ENCODE measurements around the gene GH2. TPM values are rescaled to one million over a fixed set of nuclear protein-coding genes. Genes with fewer than 3 reads are reported as not detected.

GH2 gene
- polyA plus RNA-seq, 1 donor from 2014 or later, result not detected

DNA sequence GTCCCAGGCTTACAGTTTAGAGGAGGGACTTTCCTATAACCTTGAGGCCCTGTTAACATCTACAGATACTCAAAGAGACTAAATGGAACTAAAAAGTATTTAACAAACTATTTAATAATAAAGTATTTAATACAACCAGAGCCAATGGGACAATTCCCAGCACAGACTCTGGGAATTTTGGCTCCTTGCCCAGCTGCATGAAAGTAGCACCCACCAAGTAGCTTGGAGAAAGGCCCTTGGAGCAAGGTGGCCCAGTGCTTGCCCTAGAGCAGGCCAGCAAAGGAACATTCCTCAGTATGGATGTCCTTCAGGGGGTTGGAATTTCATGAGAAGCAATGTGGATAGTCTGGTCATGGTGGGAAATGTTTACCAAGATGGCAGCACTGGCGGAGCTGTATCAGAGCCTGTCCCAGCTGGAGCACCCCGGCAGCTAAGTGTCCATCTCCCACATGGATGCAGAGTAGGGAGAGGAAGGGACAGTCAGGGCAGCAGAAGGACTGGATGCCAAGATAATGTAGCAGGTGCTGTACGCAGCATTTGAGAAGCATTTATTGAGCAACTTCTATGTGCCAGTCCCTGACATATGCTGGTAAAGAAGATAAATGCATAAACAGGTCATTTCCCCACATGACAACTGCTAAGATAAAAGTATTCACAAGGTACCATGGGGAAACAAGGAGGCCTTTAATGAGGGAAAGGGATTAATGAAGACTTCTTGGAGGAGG, 34.1 kb downstream of the GH2 start:
- Histone ChIP-seq H3F3A (ENCODE audit: insufficient read depth, low read length, poor library complexity, severe bottlenecking) (no peaks in the 10 kb centered on the region), H3K9me3 (ENCODE audit: low read length) (no peaks in the 10 kb centered on the region), H4K20me1 (ENCODE audit: insufficient read depth) (no peaks in the 10 kb centered on the region), H3K9ac (ENCODE audit: low read length) (no peak overlapping the region), H3K4me2 (ENCODE audit: low read length) (no peak overlapping the region), H3K4me3 (ENCODE audit: low read length) (no peak overlapping the region), H3K9me2 (ENCODE audit: insufficient read depth, low read length) (no peaks in the 10 kb centered on the region), H3K27ac (ENCODE audit: low read length) (no peak overlapping the region), H3K79me2 (replicated peaks; ENCODE audit: insufficient read depth, low read length) (no peaks in the 10 kb centered on the region), H2AFZ (ENCODE audit: low read depth, low read length) (no peak overlapping the region), H3K36me3 (ENCODE audit: insufficient read depth, low read length) (no peaks in the 10 kb centered on the region), H3K27me3 (ENCODE audit: insufficient read depth, low read depth, low read length) (no peaks in the 10 kb centered on the region)
- TF ChIP-seq TAF1 (IDR thresholded peaks at IDR 0.05; ENCODE audit: low read depth), result no peak
- TF ChIP-seq SMC3 (conservative IDR thresholded peaks at IDR 0.05; ENCODE audit: poor library complexity), result no peak
- TF ChIP-seq RAD21 (conservative IDR thresholded peaks at IDR 0.05), result no peak
- TF ChIP-seq, protein P1, sequence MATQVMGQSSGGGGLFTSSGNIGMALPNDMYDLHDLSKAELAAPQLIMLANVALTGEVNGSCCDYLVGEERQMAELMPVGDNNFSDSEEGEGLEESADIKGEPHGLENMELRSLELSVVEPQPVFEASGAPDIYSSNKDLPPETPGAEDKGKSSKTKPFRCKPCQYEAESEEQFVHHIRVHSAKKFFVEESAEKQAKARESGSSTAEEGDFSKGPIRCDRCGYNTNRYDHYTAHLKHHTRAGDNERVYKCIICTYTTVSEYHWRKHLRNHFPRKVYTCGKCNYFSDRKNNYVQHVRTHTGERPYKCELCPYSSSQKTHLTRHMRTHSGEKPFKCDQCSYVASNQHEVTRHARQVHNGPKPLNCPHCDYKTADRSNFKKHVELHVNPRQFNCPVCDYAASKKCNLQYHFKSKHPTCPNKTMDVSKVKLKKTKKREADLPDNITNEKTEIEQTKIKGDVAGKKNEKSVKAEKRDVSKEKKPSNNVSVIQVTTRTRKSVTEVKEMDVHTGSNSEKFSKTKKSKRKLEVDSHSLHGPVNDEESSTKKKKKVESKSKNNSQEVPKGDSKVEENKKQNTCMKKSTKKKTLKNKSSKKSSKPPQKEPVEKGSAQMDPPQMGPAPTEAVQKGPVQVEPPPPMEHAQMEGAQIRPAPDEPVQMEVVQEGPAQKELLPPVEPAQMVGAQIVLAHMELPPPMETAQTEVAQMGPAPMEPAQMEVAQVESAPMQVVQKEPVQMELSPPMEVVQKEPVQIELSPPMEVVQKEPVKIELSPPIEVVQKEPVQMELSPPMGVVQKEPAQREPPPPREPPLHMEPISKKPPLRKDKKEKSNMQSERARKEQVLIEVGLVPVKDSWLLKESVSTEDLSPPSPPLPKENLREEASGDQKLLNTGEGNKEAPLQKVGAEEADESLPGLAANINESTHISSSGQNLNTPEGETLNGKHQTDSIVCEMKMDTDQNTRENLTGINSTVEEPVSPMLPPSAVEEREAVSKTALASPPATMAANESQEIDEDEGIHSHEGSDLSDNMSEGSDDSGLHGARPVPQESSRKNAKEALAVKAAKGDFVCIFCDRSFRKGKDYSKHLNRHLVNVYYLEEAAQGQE (IDR thresholded peaks at IDR 0.05; ENCODE audit: borderline replicate concordance), result no peak
- TF ChIP-seq EP300 (conservative IDR thresholded peaks at IDR 0.05; ENCODE audit: poor library complexity, severe bottlenecking), result no peak
- TF ChIP-seq, protein P2, sequence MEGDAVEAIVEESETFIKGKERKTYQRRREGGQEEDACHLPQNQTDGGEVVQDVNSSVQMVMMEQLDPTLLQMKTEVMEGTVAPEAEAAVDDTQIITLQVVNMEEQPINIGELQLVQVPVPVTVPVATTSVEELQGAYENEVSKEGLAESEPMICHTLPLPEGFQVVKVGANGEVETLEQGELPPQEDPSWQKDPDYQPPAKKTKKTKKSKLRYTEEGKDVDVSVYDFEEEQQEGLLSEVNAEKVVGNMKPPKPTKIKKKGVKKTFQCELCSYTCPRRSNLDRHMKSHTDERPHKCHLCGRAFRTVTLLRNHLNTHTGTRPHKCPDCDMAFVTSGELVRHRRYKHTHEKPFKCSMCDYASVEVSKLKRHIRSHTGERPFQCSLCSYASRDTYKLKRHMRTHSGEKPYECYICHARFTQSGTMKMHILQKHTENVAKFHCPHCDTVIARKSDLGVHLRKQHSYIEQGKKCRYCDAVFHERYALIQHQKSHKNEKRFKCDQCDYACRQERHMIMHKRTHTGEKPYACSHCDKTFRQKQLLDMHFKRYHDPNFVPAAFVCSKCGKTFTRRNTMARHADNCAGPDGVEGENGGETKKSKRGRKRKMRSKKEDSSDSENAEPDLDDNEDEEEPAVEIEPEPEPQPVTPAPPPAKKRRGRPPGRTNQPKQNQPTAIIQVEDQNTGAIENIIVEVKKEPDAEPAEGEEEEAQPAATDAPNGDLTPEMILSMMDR (IDR thresholded peaks at IDR 0.05; ENCODE audit: poor library complexity, severe bottlenecking), result no peak
- TF ChIP-seq POLR2AphosphoS5 (IDR thresholded peaks at IDR 0.05), result no peak
- no peak for TF ChIP-seq MXI1 (conservative IDR thresholded peaks at IDR 0.05; ENCODE audit: poor library complexity, severe bottlenecking)
- TF ChIP-seq EZH2 (IDR thresholded peaks at IDR 0.05; ENCODE audit: borderline replicate concordance, insufficient read depth, low read length, poor library complexity, severe bottlenecking), result no peak

DNA sequence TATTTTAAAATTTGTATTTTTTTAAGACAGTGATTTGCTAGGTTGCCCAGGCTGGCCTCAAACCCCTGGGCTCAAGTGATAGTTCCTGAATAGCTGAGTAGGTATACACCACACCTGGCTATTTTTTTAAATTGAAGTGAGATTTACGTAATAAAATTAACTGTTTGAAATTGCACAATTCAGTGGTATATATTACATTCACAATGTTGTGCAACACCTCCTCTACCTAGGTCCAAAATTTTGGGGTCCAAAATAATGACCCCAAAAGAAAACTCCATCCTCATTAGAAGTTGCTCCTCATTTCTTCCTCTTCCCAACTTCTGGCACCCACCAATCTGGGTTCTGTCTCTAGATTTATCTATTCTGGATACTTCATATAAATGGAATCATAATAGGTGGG, 36.2 kb downstream of the GH2 start:
- TF ChIP-seq POLR2AphosphoS5 (IDR thresholded peaks at IDR 0.05) (no peak), MXI1 (conservative IDR thresholded peaks at IDR 0.05; ENCODE audit: poor library complexity, severe bottlenecking) (no peak), EZH2 (IDR thresholded peaks at IDR 0.05; ENCODE audit: borderline replicate concordance, insufficient read depth, low read length, poor library complexity, severe bottlenecking) (no peak), SMC3 (conservative IDR thresholded peaks at IDR 0.05; ENCODE audit: poor library complexity) (no peak), RAD21 (conservative IDR thresholded peaks at IDR 0.05) (no peak), EP300 (conservative IDR thresholded peaks at IDR 0.05; ENCODE audit: poor library complexity, severe bottlenecking) (no peak), TAF1 (IDR thresholded peaks at IDR 0.05; ENCODE audit: low read depth) (no peak)
- TF ChIP-seq, protein P2 (IDR thresholded peaks at IDR 0.05; ENCODE audit: poor library complexity, severe bottlenecking), result no peak
- TF ChIP-seq, protein P1 (IDR thresholded peaks at IDR 0.05; ENCODE audit: borderline replicate concordance), result no peak
- no peak overlapping the region for H3K4me2 ChIP-seq (ENCODE audit: low read length)
- H3K9me2 ChIP-seq (ENCODE audit: insufficient read depth, low read length), result no peaks in the 10 kb centered on the region
- no peak overlapping the region for H2AFZ ChIP-seq (ENCODE audit: low read depth, low read length)
- H3K27ac ChIP-seq (ENCODE audit: low read length), result no peak overlapping the region
- H3K36me3 ChIP-seq (ENCODE audit: insufficient read depth, low read length), result no peaks in the 10 kb centered on the region
- no peak overlapping the region for H3K9ac ChIP-seq (ENCODE audit: low read length)
- no peaks in the 10 kb centered on the region for H4K20me1 ChIP-seq (ENCODE audit: insufficient read depth)
- no peaks in the 10 kb centered on the region for H3K27me3 ChIP-seq (ENCODE audit: insufficient read depth, low read depth, low read length)
- H3F3A ChIP-seq (ENCODE audit: insufficient read depth, low read length, poor library complexity, severe bottlenecking), result no peaks in the 10 kb centered on the region
- peaks cover 8% of the 10 kb centered on the region for H3K79me2 ChIP-seq (replicated peaks; ENCODE audit: insufficient read depth, low read length)
- no peak overlapping the region for H3K4me3 ChIP-seq (ENCODE audit: low read length)
- H3K9me3 ChIP-seq (ENCODE audit: low read length), result no peaks in the 10 kb centered on the region

Measured in neural cell (in vitro differentiated cells).